Endothelial cell of umbilical vein (primary cell): ENCODE results near the gene KDM3A. TPM values are rescaled to one million over a fixed set of nuclear protein-coding genes. Genes with fewer than 3 reads are reported as not detected.

Experiments used
- BruUV-seq: library from RNA; stranded (reverse); fragments of 400-500 nt; replicated peaks from 2 replicates; lab custom pipeline; 2021; lab: Mats Ljungman, UMichigan
- CTCF ChIA-PET: fragments of 300-600, 350-600 bp; sonication (Branson Sonifier 250); formaldehyde crosslinking; loops from one replicate; lab custom pipeline; 2021; ENCODE audit warnings: antibody characterized with exemption, inconsistent platforms; lab: Charles Lee
- POLR2A ChIA-PET: fragments of 300-600, 350-600 bp; sonication (Branson Sonifier 250); formaldehyde crosslinking; loops from one replicate; lab custom pipeline; 2021; ENCODE audit warnings: antibody characterized with exemption, inconsistent platforms; lab: Charles Lee
- DNase-seq: peaks from one replicate; pipeline ENCODE4 v3.0.0-alpha.2; 2011; ENCODE audit warnings: low read depth, low spot score
- FAIRE-seq: peaks from 2 replicates; lab custom pipeline; 2011; peaks lifted over from hg19 to GRCh38; lab: Jason Lieb, UNC
- H2AFZ ChIP-seq: 2 replicates; pipeline ENCODE4 v1.6.0; 2012; ENCODE audit warnings: low read depth, low read length, control low read depth, inconsistent platforms
- H3K27ac ChIP-seq: 2 replicates; pipeline ENCODE4 v1.5.1; 2011; ENCODE audit warnings: low read depth, mild to moderate bottlenecking, control low read depth, low read length, moderate library complexity; ENCODE audit not compliant: insufficient read depth
- H3K27me3 ChIP-seq, 2 experiments: 2 replicates each; pipeline versions ENCODE4 v1.6.0 to v1.6.1; 2011; ENCODE audit warnings: low read length in 2 of 2, mixed read lengths in 1 of 2; ENCODE audit not compliant: control insufficient read depth in 2 of 2, insufficient read depth in 2 of 2
- H3K36me3 ChIP-seq, 2 experiments: 2 replicates in 1 of 2; 3 replicates in 1 of 2; pipeline ENCODE4 v1.5.1; 2011; ENCODE audit warnings: low read length in 2 of 2, mild to moderate bottlenecking in 1 of 2, moderate library complexity in 1 of 2; ENCODE audit not compliant: control insufficient read depth in 2 of 2, insufficient read depth in 2 of 2; ENCODE audit errors: extremely low read depth in 1 of 2
- H3K4me1 ChIP-seq: 3 replicates; pipeline ENCODE4 v1.5.1; 2011; ENCODE audit warnings: mild to moderate bottlenecking, low read length; ENCODE audit not compliant: control insufficient read depth, insufficient read depth; ENCODE audit errors: extremely low read depth
- H3K4me2 ChIP-seq: 2 replicates; pipeline ENCODE4 v1.6.1; 2011; ENCODE audit warnings: low read length, control low read depth, mixed read lengths; ENCODE audit not compliant: insufficient read depth
- H3K4me3 ChIP-seq, 3 experiments: fragments of 200-600 bp in 1 of 3; sonication (generic), shearing (Covaris generic) in 1 of 3; replicated peaks in 1 of 3; 2 replicates each; pipeline ENCODE4 v1.5.1; 2011 to 2016; ENCODE audit warnings: control low read depth in 3 of 3, low read length in 3 of 3, mild to moderate bottlenecking in 2 of 3, inconsistent platforms in 1 of 3, low read depth in 1 of 3, moderate library complexity in 1 of 3; ENCODE audit not compliant: insufficient read depth in 1 of 3
- H3K79me2 ChIP-seq: 2 replicates; pipeline ENCODE4 v1.6.0; 2012; ENCODE audit warnings: low read length, inconsistent platforms; ENCODE audit not compliant: control insufficient read depth, insufficient read depth
- H3K9ac ChIP-seq: replicated peaks from 2 replicates; pipeline ENCODE3; 2011; ENCODE audit warnings: low read length, control low read depth; ENCODE audit not compliant: insufficient read depth; ENCODE audit errors: extremely low read depth
- H3K9me1 ChIP-seq: replicated peaks from 3 replicates; pipeline ENCODE4 v1.6.0; 2011; ENCODE audit warnings: mild to moderate bottlenecking, low read length; ENCODE audit not compliant: control insufficient read depth, insufficient read depth; ENCODE audit errors: extremely low read depth
- H3K9me3 ChIP-seq: replicated peaks from 2 replicates; pipeline ENCODE4 v1.5.1; 2012; ENCODE audit warnings: low read length, inconsistent platforms; ENCODE audit not compliant: control insufficient read depth, insufficient read depth
- H4K20me1 ChIP-seq: replicated peaks from 2 replicates; pipeline ENCODE3; 2011; ENCODE audit warnings: mild to moderate bottlenecking, low read length; ENCODE audit not compliant: control insufficient read depth, insufficient read depth; ENCODE audit errors: extremely low read depth
- CTCF ChIP-seq, 2 donors: IDR thresholded peaks; 1 replicate in 1 of 2; 2 replicates in 1 of 2; pipeline ENCODE4 v1.5.1; 2011; ENCODE audit warnings: low read length in 2 of 2, mild to moderate bottlenecking in 2 of 2, moderate library complexity in 2 of 2, control low read depth in 1 of 2, inconsistent platforms in 1 of 2, low read depth in 1 of 2; ENCODE audit not compliant: insufficient read depth in 1 of 2; ENCODE audit errors: extremely low read depth in 1 of 2
- EZH2 ChIP-seq: IDR thresholded peaks from 2 replicates; pipeline ENCODE4 v1.6.1; 2012; ENCODE audit warnings: borderline replicate concordance, low read depth, mild to moderate bottlenecking, moderate library complexity, low read length, inconsistent platforms; ENCODE audit not compliant: severe bottlenecking
- FOS ChIP-seq: IDR thresholded peaks from 2 replicates; pipeline ENCODE4 v1.6.1; 2011; ENCODE audit warnings: mild to moderate bottlenecking, low read length, moderate library complexity, borderline replicate concordance; ENCODE audit not compliant: insufficient read depth
- GATA2 ChIP-seq: IDR thresholded peaks from 2 replicates; pipeline ENCODE4 v1.7.0; 2011; ENCODE audit warnings: low read depth, mild to moderate bottlenecking, moderate library complexity, mixed read lengths, low read length; ENCODE audit not compliant: insufficient read length, insufficient read depth
- JUN ChIP-seq: IDR thresholded peaks from 2 replicates; pipeline ENCODE4 v1.6.1; 2011; ENCODE audit warnings: borderline replicate concordance, low read depth; ENCODE audit not compliant: insufficient read length, insufficient read depth
- MAX ChIP-seq: IDR thresholded peaks from 2 replicates; pipeline ENCODE4 v1.6.1; 2011; ENCODE audit not compliant: insufficient read depth, insufficient read length
- MYC ChIP-seq: IDR thresholded peaks from one replicate; pipeline ENCODE4 v1.6.1; 2011; ENCODE audit warnings: mild to moderate bottlenecking, low read depth, low read length
- POLR2A ChIP-seq: IDR thresholded peaks from 2 replicates; pipeline ENCODE4 v1.6.1; 2012; ENCODE audit warnings: low read depth, mild to moderate bottlenecking, control low read depth, low read length
- POLR2AphosphoS5 ChIP-seq: IDR thresholded peaks from 2 replicates; pipeline ENCODE4 v1.6.1; 2012; ENCODE audit warnings: low read depth, mild to moderate bottlenecking, control low read depth, low read length, moderate library complexity; ENCODE audit not compliant: insufficient read depth
- dilution Hi-C: fragments of 300-500 bp; cut with MboI; formaldehyde crosslinking; loops from one replicate; pipeline ENCODE4 v1.15.0; 2019; ENCODE audit warnings: low sequenced_read_pairs; ENCODE audit not compliant: extremely low pct_ligation_motif_present
- intact Hi-C: fragments of 100-400 bp; cut with micrococcal nuclease; formaldehyde crosslinking; loops from one replicate; pipeline ENCODE4 v1.10.0; 2022
- polyA plus RNA-seq, 4 experiments: library from polyadenylated mRNA; depleted of rRNA in 3 of 4; stranded (reverse) in 3 of 4; unstranded in 1 of 4; fragments of >200 nt; gene quantifications; 2 replicates each; pipeline versions ENCODE4 v1.2.1 to v1.2.3, GENCODE V29; 2011 to 2012; ENCODE audit warnings: missing spikeins in 1 of 4
- total RNA-seq: library from RNA; stranded (reverse); gene quantifications from 2 replicates; pipeline ENCODE4 v1.2.3, GENCODE V29; 2021

KDM3A gene
- total and polyA plus RNA-seq, 2 donors (not counting 3 experiments of a cell fraction or from before 2014, with no cell fraction given) = 13.5 to 29.5 TPM

GRCh38 chr2:86464652-86465051, 23.5 kb downstream of the KDM3A start:
- Histone ChIP-seq H3K9ac (no peak overlapping the region), H4K20me1 (no peaks in the 10 kb centered on the region), H3K79me2 (no peaks in the 10 kb centered on the region), H3K4me2 (no peak overlapping the region), H3K27ac (no peak overlapping the region), H3K4me3 (no peak overlapping the region), H3K4me1 (no peaks in the 10 kb centered on the region), H3K36me3 (peaks cover 14 to 23% of the 10 kb centered on the region in 2 experiments), H2AFZ (no peak overlapping the region), H3K27me3 (no peaks in the 10 kb centered on the region), H3K9me3 (no peaks in the 10 kb centered on the region), H3K9me1 (no peaks in the 10 kb centered on the region)
- dilution Hi-C loops (no loop called here), intact Hi-C loops (no loop called here)
- FAIRE-seq = no peak
- ChIA-PET CTCF (interaction anchor here (1.0 kb wide), 1 partner anchor 244 kb away, joined by 3 read pairs; no protein-coding TSS in a partner anchor), POLR2A (no interaction called here)
- no TSS peak for BruUV-seq
- no peak for DNase-seq
- TF ChIP-seq EZH2 (no peak), MAX (no peak), MYC (no peak), POLR2AphosphoS5 (no peak), CTCF (IDR thresholded peaks at IDR 0.05; ENCODE audit: extremely low read depth in 1 of 2, insufficient read depth in 1 of 2, low read depth in 1 of 2, low read length in 2 of 2) (no peak), GATA2 (no peak), FOS (no peak), JUN (no peak), POLR2A (no peak)
